Measurements from ENCODE around the gene DPYD.

Gene DPYD

GRCh38 chr1:97685360-97685759 is 235.5 kb downstream of the DPYD start:
- no peak for DNase-seq (ENCODE audit: low spot score)

GRCh38 chr1:97680894-97681293 is 239.9 kb downstream of the DPYD start:
- no peak for DNase-seq (ENCODE audit: low spot score)

- DNase-seq (ENCODE audit: low spot score), result no peak
These were observed 240.4 kb downstream of the DPYD start for GRCh38 chr1:97680470-97680869.

GRCh38 chr1:97677702-97678101 is 243.1 kb downstream of the DPYD start:
- no peak for DNase-seq (ENCODE audit: low spot score)

- DNase-seq (ENCODE audit: low spot score), result no peak
These were observed 246.3 kb downstream of the DPYD start for GRCh38 chr1:97674517-97674916.

- DNase-seq (ENCODE audit: low spot score), result peak; percentile 0
These were observed 251.9 kb downstream of the DPYD start for GRCh38 chr1:97668945-97669344.

- DNase-seq (ENCODE audit: low spot score), result no peak
These were observed 260.3 kb downstream of the DPYD start for GRCh38 chr1:97660431-97661105.

GRCh38 chr1:97654876-97655585 is 265.8 kb downstream of the DPYD start:
- DNase-seq (ENCODE audit: low spot score), result no peak

GRCh38 chr1:97651250-97651649 is 269.6 kb downstream of the DPYD start:
- no peak for DNase-seq (ENCODE audit: low spot score)

- DNase-seq (ENCODE audit: low spot score), result no peak
These were observed 271.2 kb downstream of the DPYD start for GRCh38 chr1:97649591-97649990.

- DNase-seq (ENCODE audit: low spot score), result no peak
These were observed 273.1 kb downstream of the DPYD start for GRCh38 chr1:97647776-97648175.

GRCh38 chr1:97646071-97646470 is 274.8 kb downstream of the DPYD start:
- no peak for DNase-seq (ENCODE audit: low spot score)

- no peak for DNase-seq (ENCODE audit: low spot score)
These were observed 280.2 kb downstream of the DPYD start for GRCh38 chr1:97640677-97641076.

GRCh38 chr1:97636941-97637340 is 283.9 kb downstream of the DPYD start:
- DNase-seq (ENCODE audit: low spot score), result no peak

- no peak for DNase-seq (ENCODE audit: low spot score)
These were observed 286.1 kb downstream of the DPYD start for GRCh38 chr1:97634758-97635157.

- no peak for DNase-seq (ENCODE audit: low spot score)
These were observed 288.1 kb downstream of the DPYD start for GRCh38 chr1:97632776-97633175.

- no peak for DNase-seq (ENCODE audit: low spot score)
These were observed 288.8 kb downstream of the DPYD start for GRCh38 chr1:97632075-97632474.

- DNase-seq (ENCODE audit: low spot score), result no peak
These were observed 289.9 kb downstream of the DPYD start for GRCh38 chr1:97630948-97631347.

GRCh38 chr1:97630281-97630680 is 290.6 kb downstream of the DPYD start:
- DNase-seq (ENCODE audit: low spot score), result no peak

GRCh38 chr1:97623220-97623619 is 297.6 kb downstream of the DPYD start:
- DNase-seq (ENCODE audit: low spot score), result no peak

- DNase-seq (ENCODE audit: low spot score), result no peak
These were observed 298.9 kb downstream of the DPYD start for GRCh38 chr1:97621955-97622354.

- no peak for DNase-seq (ENCODE audit: low spot score)
These were observed 301.1 kb downstream of the DPYD start for GRCh38 chr1:97619706-97620105.

- no peak for DNase-seq (ENCODE audit: low spot score)
These were observed 310.1 kb downstream of the DPYD start for GRCh38 chr1:97610748-97611147.

GRCh38 chr1:97610102-97610501 is 310.7 kb downstream of the DPYD start:
- no peak for DNase-seq (ENCODE audit: low spot score)

Data from COLO829 (cell line).